HepG2 (cell line): ENCODE measurements around the gene MYO7B.

Source experiments
- ARHGAP35 ChIP-seq: sonication (generic); formaldehyde crosslinking; IDR thresholded peaks from 2 replicates; pipeline ENCODE4 v1.9.0; 2022; ENCODE audit warnings: mild to moderate bottlenecking, inconsistent platforms, moderate library complexity, missing genetic modification reagents, borderline replicate concordance
- CHD4 ChIP-seq: fragments of 200-600 bp; sonication (generic); IDR thresholded peaks from 2 replicates; pipeline ENCODE4 v1.7.0; 2017; ENCODE audit warnings: mild to moderate bottlenecking, low read length, borderline replicate concordance
- ZC3H4 ChIP-seq: sonication (generic); formaldehyde crosslinking; IDR thresholded peaks from 2 replicates; pipeline ENCODE4 v1.4.0; 2020; ENCODE audit warnings: missing genetic modification reagents, borderline replicate concordance
- TF ChIP-seq, protein P1 (sequence below): sonication (generic); formaldehyde crosslinking; IDR thresholded peaks from 2 replicates; pipeline ENCODE4 v1.4.0; 2020; ENCODE audit warnings: mild to moderate bottlenecking, missing genetic modification reagents
- TF ChIP-seq, protein P2 (sequence below): sonication (generic); formaldehyde crosslinking; IDR thresholded peaks from 2 replicates; pipeline ENCODE4 v1.5.0; 2020; ENCODE audit warnings: mild to moderate bottlenecking, missing genetic modification reagents, moderate library complexity

DNA sequence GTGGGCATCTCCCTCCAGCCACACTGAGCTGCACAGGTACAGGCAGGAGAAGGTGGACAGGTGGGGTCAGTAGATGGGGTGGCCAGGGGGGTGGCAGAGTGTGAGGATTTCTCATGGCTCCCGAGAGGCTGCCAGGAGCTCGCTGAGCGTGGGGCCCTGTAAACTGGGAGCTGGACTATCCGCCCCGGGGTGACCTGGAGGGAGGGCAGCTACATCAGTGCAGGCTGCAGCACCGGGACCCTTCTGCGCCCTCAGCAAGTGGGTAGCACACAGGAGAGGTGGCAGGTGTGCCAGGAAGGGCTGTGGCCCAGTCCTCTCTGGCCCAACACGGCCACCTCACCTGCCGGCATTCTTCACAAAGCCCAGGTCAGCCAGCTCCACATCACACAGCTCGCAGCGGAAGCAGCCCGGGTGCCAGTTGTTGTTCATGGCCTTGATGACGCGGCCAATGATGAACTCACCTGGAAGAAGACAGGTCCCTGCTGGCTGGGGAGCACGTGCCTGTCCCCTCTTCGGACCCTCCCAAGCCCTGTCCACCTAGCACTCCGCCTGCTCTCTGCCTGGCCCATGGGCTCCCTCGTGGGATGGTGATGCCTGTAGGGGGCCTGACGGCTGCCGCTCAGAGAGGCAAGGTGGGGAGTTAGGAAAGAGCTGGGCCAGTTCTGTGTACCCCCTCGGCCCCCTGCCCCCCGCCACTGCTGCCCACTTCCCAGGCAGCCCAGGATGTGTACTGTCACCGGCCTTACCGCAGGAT is 118.8 kb downstream of the MYO7B start:
- TF ChIP-seq, protein P1, sequence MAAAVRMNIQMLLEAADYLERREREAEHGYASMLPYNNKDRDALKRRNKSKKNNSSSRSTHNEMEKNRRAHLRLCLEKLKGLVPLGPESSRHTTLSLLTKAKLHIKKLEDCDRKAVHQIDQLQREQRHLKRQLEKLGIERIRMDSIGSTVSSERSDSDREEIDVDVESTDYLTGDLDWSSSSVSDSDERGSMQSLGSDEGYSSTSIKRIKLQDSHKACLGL (CRISPR knock-in tag): no peak
- TF ChIP-seq, protein P2, sequence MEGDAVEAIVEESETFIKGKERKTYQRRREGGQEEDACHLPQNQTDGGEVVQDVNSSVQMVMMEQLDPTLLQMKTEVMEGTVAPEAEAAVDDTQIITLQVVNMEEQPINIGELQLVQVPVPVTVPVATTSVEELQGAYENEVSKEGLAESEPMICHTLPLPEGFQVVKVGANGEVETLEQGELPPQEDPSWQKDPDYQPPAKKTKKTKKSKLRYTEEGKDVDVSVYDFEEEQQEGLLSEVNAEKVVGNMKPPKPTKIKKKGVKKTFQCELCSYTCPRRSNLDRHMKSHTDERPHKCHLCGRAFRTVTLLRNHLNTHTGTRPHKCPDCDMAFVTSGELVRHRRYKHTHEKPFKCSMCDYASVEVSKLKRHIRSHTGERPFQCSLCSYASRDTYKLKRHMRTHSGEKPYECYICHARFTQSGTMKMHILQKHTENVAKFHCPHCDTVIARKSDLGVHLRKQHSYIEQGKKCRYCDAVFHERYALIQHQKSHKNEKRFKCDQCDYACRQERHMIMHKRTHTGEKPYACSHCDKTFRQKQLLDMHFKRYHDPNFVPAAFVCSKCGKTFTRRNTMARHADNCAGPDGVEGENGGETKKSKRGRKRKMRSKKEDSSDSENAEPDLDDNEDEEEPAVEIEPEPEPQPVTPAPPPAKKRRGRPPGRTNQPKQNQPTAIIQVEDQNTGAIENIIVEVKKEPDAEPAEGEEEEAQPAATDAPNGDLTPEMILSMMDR (CRISPR knock-in tag): no peak
- TF ChIP-seq ZC3H4 (CRISPR knock-in tag) (no peak), CHD4 (no peak), ARHGAP35 (CRISPR knock-in tag) (no peak)
